Fibroblast of mammary gland (primary cell): Measurements from ENCODE around the gene POU2AF3.

Experiments used
- DNase-seq: peaks from one replicate; pipeline ENCODE4 v3.0.0-alpha.2; 2010; ENCODE audit warnings: low read depth
- H3K4me3 ChIP-seq: 2 replicates; pipeline ENCODE4 v1.5.1; 2011; ENCODE audit warnings: low read depth, mild to moderate bottlenecking, low read length, moderate library complexity; ENCODE audit not compliant: control insufficient read depth
- TF ChIP-seq, protein P1 (sequence below): conservative IDR thresholded peaks from 2 replicates; pipeline ENCODE4 v1.5.1; 2011; ENCODE audit warnings: low read depth, low read length, inconsistent platforms; ENCODE audit not compliant: control insufficient read depth, insufficient read depth

POU2AF3 gene

DNA sequence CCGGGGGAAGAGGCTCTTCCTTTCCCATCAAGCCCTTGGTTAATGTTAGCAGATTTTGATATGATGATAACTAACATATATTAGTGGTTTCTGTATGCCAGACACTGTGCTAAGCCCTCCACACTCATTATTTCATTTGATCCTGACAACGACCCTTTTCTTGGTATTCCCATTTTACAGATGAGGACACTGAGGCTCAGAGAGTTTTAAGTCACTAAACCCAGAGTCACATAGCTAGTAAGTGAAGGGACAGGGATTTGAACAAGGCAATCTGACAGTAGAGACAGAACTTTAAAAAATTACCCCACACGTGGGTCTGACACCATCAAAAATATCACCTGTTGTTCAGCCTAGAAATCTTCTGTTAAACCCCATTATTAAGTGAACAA lies 58.3 kb downstream of the POU2AF3 start:
- H3K4me3 ChIP-seq: no peak overlapping the region
- DNase-seq: no peak
- TF ChIP-seq, protein P1, sequence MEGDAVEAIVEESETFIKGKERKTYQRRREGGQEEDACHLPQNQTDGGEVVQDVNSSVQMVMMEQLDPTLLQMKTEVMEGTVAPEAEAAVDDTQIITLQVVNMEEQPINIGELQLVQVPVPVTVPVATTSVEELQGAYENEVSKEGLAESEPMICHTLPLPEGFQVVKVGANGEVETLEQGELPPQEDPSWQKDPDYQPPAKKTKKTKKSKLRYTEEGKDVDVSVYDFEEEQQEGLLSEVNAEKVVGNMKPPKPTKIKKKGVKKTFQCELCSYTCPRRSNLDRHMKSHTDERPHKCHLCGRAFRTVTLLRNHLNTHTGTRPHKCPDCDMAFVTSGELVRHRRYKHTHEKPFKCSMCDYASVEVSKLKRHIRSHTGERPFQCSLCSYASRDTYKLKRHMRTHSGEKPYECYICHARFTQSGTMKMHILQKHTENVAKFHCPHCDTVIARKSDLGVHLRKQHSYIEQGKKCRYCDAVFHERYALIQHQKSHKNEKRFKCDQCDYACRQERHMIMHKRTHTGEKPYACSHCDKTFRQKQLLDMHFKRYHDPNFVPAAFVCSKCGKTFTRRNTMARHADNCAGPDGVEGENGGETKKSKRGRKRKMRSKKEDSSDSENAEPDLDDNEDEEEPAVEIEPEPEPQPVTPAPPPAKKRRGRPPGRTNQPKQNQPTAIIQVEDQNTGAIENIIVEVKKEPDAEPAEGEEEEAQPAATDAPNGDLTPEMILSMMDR: no peak

- DNase-seq: no peak
- no peak overlapping the region for H3K4me3 ChIP-seq
- TF ChIP-seq, protein P1: no peak
Observed at GRCh38 chr11:111357150-111358037, 59.0 kb downstream of the POU2AF3 start.
